ENCODE data around the gene CHI3L1.

Gene CHI3L1

GRCh38 chr1:203162403-203162802 is 24.1 kb downstream of the CHI3L1 start:
- no peaks in the 10 kb centered on the region for H3K79me2 ChIP-seq
- no peaks in the 10 kb centered on the region for H3K27me3 ChIP-seq (ENCODE audit: control insufficient read depth, insufficient read depth, low read length)
- no peak overlapping the region for H3K9ac ChIP-seq
- no peak overlapping the region for H2AFZ ChIP-seq
- no peaks in the 10 kb centered on the region for H3K9me3 ChIP-seq (ENCODE audit: control insufficient read depth, low read length)
- no peak overlapping the region for H3K4me2 ChIP-seq (ENCODE audit: low read length)
- TF ChIP-seq CTCF (IDR thresholded peaks at IDR 0.05) = no peak
- no peaks in the 10 kb centered on the region for H3K36me3 ChIP-seq (ENCODE audit: control insufficient read depth, insufficient read depth, low read length)
- peaks cover 6% of the 10 kb centered on the region for H3K4me1 ChIP-seq
- H3K27ac ChIP-seq = no peak overlapping the region
- no peak overlapping the region for H3K4me3 ChIP-seq (ENCODE audit: low read depth, low read length)

DNA sequence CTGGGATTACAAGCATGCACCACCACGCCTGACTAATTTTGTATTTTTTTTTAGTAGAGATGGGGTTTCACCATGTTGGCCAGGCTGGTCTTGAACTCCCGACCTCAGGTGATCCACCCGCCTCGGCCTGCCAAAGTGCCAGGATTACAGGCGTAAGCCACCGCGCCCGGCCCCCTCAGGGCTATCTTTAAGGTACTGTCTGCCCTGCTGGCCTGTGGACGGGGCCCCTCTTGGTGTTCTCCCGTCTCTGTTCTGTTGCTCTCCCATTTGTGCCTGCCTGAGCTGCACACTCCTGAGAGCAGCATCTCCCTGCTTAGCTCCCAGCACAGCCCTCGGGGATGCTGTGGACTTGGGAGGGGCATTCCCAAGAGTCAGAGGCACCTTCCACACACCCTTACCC is 24.8 kb downstream of the CHI3L1 start:
- no peaks in the 10 kb centered on the region for H3K79me2 ChIP-seq
- H3K4me3 ChIP-seq (ENCODE audit: low read depth, low read length) = no peak overlapping the region
- H3K4me1 ChIP-seq = peaks cover 10% of the 10 kb centered on the region
- no peak overlapping the region for H3K27ac ChIP-seq
- H3K9ac ChIP-seq = no peak overlapping the region
- no peaks in the 10 kb centered on the region for H3K9me3 ChIP-seq (ENCODE audit: control insufficient read depth, low read length)
- H3K36me3 ChIP-seq (ENCODE audit: control insufficient read depth, insufficient read depth, low read length) = no peaks in the 10 kb centered on the region
- no peak for TF ChIP-seq CTCF (IDR thresholded peaks at IDR 0.05)
- no peak overlapping the region for H3K4me2 ChIP-seq (ENCODE audit: low read length)
- H3K27me3 ChIP-seq (ENCODE audit: control insufficient read depth, insufficient read depth, low read length) = no peaks in the 10 kb centered on the region
- H2AFZ ChIP-seq = no peak overlapping the region

DNA sequence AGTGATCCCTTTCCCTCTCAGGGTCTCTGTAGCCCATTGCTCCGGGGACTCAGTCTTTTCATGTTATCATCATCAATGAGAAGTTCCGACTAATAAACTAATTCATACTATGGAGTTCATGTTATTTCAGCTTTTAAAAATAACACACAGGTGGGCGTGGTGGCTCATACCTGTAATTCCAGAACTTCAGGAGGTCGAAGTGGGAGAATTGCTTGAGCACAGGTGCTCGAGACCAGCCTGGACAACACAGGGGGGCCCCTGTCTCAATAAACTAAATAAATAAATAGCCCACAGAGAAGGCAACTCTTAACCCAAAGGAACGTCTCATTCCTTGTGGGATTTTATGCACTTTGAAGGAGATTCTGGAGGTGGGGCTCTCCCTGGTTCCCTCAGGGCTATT is 25.3 kb downstream of the CHI3L1 start:
- Histone ChIP-seq H3K9me3 (ENCODE audit: control insufficient read depth, low read length) (no peaks in the 10 kb centered on the region), H3K36me3 (ENCODE audit: control insufficient read depth, insufficient read depth, low read length) (no peaks in the 10 kb centered on the region), H2AFZ (no peak overlapping the region), H3K4me2 (ENCODE audit: low read length) (no peak overlapping the region), H3K79me2 (no peaks in the 10 kb centered on the region), H3K27ac (no peak overlapping the region), H3K4me1 (peaks cover 8% of the 10 kb centered on the region), H3K9ac (no peak overlapping the region), H3K27me3 (ENCODE audit: control insufficient read depth, insufficient read depth, low read length) (no peaks in the 10 kb centered on the region), H3K4me3 (ENCODE audit: low read depth, low read length) (no peak overlapping the region)
- no peak for TF ChIP-seq CTCF (IDR thresholded peaks at IDR 0.05)

DNA sequence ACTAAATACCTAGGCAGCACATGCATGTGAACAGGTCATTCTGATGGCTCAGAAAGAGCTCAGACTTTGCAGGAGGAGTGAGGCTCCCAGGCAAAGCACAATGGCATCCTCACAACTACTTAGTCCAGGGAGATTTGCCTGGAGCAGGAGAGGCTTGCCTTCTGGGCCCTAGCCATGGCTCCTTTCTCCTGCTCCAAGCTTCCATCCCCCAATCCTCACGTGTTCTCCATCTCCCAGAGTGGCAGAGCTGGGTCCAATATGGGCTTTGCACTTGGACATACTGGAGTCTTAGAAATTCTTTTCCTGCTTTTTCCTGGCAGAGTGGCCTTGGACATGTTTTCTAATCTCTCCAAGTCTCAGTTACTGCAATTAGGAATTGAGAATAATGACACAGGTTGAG is 26.7 kb downstream of the CHI3L1 start:
- H3K27me3 ChIP-seq (ENCODE audit: control insufficient read depth, insufficient read depth, low read length) = no peaks in the 10 kb centered on the region
- H3K9me3 ChIP-seq (ENCODE audit: control insufficient read depth, low read length) = no peaks in the 10 kb centered on the region
- no peaks in the 10 kb centered on the region for H3K79me2 ChIP-seq
- TF ChIP-seq CTCF (IDR thresholded peaks at IDR 0.05) = no peak
- no peak overlapping the region for H3K4me3 ChIP-seq (ENCODE audit: low read depth, low read length)
- H2AFZ ChIP-seq = no peak overlapping the region
- H3K4me1 ChIP-seq = peaks cover 14% of the 10 kb centered on the region
- H3K4me2 ChIP-seq (ENCODE audit: low read length) = no peak overlapping the region
- H3K27ac ChIP-seq = no peak overlapping the region
- no peak overlapping the region for H3K9ac ChIP-seq
- no peaks in the 10 kb centered on the region for H3K36me3 ChIP-seq (ENCODE audit: control insufficient read depth, insufficient read depth, low read length)

DNA sequence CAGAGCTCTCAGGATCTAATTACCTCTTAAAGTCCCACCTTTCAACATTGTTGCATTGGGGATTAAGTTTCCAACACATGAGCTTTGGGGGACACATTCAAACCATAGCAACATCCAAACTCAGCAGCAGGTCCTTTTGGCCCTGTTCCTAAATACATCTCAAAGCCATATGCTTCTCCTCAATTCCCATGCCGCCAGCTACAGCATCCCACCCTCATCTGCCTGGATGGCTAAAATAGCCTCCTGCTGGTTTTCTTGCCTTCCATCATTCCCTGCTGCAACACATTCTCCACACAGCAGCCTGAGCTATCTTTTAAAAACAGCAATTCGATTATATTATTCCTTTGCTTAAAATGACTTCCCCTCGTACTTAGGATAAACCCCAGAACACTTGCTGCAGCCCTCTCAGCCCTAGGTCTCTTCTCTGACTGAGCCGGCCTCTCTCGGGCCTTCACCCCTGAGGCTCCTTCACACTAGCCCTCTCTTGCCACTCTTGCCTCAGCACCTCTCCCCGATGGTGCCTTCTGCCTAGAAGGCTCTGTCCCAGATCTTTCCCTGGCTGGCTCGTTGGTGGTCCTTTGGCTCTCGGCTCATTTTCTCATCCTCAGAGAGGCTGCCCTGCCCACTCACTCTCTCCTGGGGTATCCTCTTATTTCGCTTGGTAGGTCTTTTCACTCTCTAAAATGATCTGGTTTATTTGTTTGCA is 27.4 kb downstream of the CHI3L1 start:
- Histone ChIP-seq H3K4me2 (ENCODE audit: low read length) (no peak overlapping the region), H3K27me3 (ENCODE audit: control insufficient read depth, insufficient read depth, low read length) (no peaks in the 10 kb centered on the region), H3K79me2 (no peaks in the 10 kb centered on the region), H3K36me3 (ENCODE audit: control insufficient read depth, insufficient read depth, low read length) (no peaks in the 10 kb centered on the region), H3K9ac (no peak overlapping the region), H2AFZ (no peak overlapping the region), H3K4me1 (peaks cover 19% of the 10 kb centered on the region), H3K4me3 (ENCODE audit: low read depth, low read length) (no peak overlapping the region), H3K27ac (no peak overlapping the region), H3K9me3 (ENCODE audit: control insufficient read depth, low read length) (no peaks in the 10 kb centered on the region)
- TF ChIP-seq CTCF (IDR thresholded peaks at IDR 0.05) = no peak
